ENCODE data around the gene CYP4A11.
"Not testable (repeated sequence)": the region's sequence is repeated elsewhere in the genome, so short reads cannot be mapped to it uniquely, and the experiment has no call there.

The CYP4A11 gene

DNA sequence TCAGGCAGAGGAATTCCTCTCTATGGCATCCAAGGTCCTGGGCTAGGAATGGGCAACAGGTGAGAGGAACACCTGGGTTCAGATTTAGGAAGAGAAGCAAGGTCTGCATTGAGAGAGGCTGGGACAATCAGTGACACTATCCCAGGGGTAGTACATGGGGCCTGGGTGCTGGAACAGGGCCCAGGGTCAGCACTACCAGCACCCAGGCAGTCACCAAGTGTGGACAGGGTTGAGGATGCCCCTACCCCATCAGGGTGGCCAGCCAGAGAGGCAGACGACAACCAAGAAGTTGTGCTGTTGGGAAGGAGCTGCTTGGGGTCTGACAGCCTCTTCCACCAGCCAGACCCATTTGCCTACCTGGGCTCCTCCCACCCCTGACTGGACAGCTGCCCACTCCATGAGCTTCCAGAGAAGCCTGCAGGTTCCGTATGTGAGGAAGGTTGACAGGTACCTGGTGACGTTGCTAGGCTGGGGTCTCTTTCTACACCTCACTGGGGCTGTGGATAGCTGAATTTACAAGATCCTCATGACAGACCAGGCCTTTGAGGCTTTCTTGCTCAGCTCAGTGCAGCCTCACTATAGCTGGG lies 13.9 kb downstream of the CYP4A11 start:
- no peak for DNase-seq (ENCODE audit: low read depth in 3 of 3)

DNA sequence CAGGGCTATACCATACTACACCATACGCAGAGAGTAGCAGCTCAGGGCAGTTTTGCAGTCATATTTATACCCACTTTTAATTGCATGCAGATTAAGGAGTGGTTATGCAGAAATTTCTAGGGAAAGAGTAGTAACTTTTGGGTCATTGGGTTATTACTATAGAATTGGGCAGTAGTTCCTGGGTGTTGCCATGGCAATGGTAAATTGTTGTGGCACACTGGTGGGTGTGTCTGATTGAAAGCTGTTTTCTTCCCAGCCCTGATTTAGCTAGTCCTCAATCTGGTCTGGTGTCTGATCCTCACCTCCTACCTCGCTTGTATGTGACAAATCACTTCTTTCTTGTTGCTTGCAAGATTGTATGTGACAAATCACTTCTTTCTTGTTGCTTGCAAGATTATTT lies 30.5 kb downstream of the CYP4A11 start:
- DNase-seq (ENCODE audit: low read depth in 3 of 3) = no peak

DNA sequence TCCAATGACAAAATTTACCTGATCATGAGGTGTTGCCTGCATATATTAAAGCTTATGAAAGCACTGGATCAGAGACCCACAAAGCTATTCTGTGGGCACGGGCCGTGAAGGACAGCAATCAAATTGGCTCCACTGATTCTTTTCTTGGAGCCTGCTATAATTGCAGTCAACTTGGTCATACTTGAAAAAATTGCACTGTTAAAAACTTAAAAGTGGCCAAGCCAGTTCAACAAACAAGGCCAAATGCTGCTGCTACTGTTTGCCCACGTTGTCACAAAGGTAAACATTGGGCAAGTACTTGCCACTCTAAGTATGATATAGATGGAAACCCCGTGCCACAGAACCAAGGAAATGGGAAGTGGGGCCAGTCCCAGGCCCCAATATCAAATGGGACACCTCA lies 37.8 kb downstream of the CYP4A11 start:
- DNase-seq (ENCODE audit: low read depth in 3 of 3) = no peak

DNA sequence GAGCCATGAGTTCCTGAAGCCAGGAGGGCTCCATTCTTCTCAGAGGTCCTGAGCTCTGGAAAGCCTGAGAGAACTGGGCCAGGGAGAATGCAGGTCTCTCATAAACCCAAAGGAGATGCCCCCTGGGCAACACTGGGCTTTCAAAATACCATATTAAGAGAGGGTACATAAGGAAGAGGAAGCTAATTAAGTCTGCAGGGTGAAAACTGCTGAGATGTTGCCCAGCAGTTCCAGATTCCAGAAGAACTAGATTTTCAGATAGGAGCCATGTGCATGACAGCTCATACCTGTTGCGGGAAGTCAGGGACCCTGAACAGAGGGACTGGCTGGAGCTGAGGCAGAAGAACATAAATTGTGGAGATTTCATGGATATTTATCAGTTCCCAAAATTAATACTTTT lies 40.9 kb downstream of the CYP4A11 start:
- no peak for DNase-seq (ENCODE audit: low read depth in 3 of 3)

DNA sequence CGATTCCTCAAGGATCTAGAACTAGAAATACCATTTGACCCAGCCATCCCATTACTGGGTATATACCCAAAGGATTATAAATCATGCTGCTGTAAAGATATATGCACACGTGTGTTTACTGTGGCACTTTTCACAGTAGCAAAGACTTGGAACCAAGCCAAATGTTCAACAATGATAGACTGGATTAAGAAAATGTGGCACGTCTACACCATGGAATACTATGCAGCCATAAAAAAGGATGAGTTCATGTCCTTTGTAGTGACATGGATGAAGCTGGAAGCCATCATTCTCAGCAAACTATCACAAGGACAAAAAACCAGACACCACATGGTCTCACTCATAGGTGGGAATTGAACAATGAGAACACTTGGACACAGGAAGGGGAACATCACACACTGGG lies 59.6 kb downstream of the CYP4A11 start:
- not testable (repeated sequence) for DNase-seq (ENCODE audit: low read depth in 3 of 3)

All from stimulated activated CD4-positive, alpha-beta T cell treated with anti-CD3 and anti-CD28 coated beads, TNF-alpha, amount 100 ng/mL, for 24 hours (primary cell).